Measurements from ENCODE around the gene XRCC5.
A peak's percentile ranks its signal among the peaks of the same experiment; 100 is the strongest.

Gene XRCC5

DNA sequence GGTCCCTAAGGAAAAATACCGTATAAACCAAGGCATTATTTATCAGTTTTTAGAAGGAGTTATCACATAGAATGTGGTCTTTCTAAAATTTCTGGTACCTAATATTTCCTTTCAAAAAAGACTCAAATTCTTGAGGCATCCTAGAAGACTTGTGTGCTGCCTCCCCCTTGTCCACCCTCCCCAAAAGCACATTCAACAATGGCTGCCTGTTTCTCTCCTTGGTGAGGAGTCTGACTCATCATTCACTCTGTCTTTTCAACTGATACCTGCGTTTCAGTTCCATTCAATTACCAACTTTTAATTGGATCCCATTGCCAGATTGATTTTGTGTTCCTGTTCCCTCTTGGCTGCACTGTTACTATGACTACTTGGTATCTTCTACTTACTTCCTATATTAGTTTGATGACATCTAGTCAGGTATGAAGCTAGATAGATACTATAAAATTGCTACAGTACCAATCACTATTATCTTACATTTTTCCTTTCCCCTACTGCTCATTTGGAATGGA lies 72.9 kb downstream of the XRCC5 start:
- TF ChIP-seq CTCF (IDR thresholded peaks at IDR 0.05; ENCODE audit: insufficient read depth, low read depth, low read length, missing control alignments): no peak
- no peak overlapping the region for H3K4me3 ChIP-seq (ENCODE audit: low read depth, low read length)
- DNase-seq (ENCODE audit: low read depth): no peak

DNA sequence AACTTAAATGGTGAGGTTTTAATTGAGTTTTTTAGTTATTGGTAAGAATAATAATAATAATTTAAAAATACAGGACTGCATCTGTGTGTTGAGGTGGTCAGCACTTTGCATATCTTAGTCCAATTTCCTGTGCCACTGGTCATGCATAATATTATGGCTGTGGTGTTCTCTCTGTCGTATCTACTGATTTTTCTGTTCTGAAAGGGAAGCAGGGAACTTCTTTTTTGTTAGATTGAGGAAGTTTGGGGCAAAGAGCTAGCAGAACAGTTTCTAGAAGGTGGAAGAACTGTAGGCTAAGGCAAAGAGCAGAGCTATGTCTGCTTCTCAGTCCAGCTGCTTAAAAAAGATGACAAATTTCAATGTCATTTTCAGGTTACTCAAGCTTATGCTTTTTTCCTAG lies 74.3 kb downstream of the XRCC5 start:
- H3K4me3 ChIP-seq (ENCODE audit: low read depth, low read length): no peak overlapping the region
- TF ChIP-seq CTCF (IDR thresholded peaks at IDR 0.05; ENCODE audit: insufficient read depth, low read depth, low read length, missing control alignments): no peak
- peak; percentile 8 for DNase-seq (ENCODE audit: low read depth)

DNA sequence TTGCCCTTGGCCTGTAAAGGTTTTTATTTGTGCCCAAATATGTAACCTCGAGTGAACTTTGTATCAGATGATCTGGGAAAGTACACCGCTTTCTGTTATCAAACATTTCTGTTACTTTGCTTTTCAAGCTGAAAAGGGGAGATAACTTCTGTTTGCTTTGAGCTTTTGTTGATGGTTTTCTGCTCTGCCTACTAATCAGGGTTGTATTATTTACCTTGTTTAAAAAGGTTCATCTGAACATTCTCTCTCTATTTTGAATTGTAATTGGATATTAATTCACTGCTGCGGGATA lies 79.4 kb downstream of the XRCC5 start:
- no peak overlapping the region for H3K4me3 ChIP-seq (ENCODE audit: low read depth, low read length)
- no peak for DNase-seq (ENCODE audit: low read depth)
- no peak for TF ChIP-seq CTCF (IDR thresholded peaks at IDR 0.05; ENCODE audit: insufficient read depth, low read depth, low read length, missing control alignments)

DNA sequence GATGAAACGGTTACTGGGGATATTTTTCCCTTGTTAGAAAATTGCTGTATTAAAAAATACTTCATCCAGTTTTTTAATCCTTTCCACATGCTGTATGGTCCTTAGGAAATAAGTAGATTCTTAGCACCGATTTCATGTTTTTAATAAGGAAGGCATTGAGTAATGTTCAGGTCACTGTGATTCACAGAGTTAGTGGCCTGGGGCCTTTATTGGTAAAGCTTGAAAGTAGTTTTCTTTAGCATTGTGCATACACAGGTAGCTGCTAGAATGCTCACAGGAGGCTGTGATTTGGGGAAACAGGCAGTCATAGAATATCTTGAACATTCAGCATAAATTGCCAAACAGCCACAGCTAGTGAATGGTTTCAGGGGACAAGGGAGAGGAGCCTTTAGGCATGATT lies 79.8 kb downstream of the XRCC5 start:
- no peak overlapping the region for H3K4me3 ChIP-seq (ENCODE audit: low read depth, low read length)

DNA sequence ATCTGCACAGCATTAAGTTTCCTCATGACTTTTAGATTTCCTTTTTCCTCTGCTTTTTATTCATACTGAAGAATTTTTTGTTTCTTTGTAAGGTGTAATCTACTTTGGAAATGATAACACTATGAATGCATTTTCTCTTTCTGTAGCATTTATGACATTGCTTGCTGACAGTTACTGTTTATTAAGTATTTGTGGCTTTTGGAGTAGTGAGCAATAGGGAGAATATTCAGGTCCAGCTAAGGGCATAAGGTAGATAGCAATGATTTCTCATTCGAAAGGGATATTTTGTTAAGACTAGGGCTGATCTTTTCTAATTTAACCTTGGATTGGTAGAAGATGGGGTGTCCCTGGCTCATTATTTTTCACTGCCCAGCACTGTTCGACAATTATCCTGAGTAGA lies 80.3 kb downstream of the XRCC5 start:
- H3K4me3 ChIP-seq (ENCODE audit: low read depth, low read length): no peak overlapping the region
- DNase-seq (ENCODE audit: low read depth): no peak
- no peak for TF ChIP-seq CTCF (IDR thresholded peaks at IDR 0.05; ENCODE audit: insufficient read depth, low read depth, low read length, missing control alignments)

More for the DNA sequence above, 79.8 kb downstream of the XRCC5 start:
- TF ChIP-seq CTCF (IDR thresholded peaks at IDR 0.05; ENCODE audit: insufficient read depth, low read depth, low read length, missing control alignments): no peak
- DNase-seq (ENCODE audit: low read depth): no peak

- no peak for TF ChIP-seq CTCF (IDR thresholded peaks at IDR 0.05; ENCODE audit: insufficient read depth, low read depth, low read length, missing control alignments)
- no peak overlapping the region for H3K4me3 ChIP-seq (ENCODE audit: low read depth, low read length)
- no peak for DNase-seq (ENCODE audit: low read depth)
These were observed 83.0 kb downstream of the XRCC5 start for GRCh38 chr2:216192181-216192580.

DNA sequence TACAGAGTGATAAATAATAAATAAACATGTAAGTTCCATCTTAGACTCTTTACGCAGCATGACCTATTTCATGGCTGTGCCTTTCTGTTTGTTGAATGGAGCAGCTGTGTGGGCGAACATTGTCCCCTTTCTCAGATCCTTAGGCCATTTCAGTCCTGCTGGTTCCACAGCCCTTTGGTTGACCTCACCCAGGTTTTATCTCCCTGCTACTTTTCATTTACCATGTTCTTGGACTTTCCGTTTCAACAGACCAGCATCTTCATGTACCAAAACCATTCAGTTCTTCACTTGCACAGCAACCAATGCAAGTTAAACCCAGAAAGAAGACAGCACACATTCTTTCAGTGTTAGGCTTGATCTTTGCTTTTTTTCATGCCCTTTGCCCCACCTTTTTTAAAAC lies 83.8 kb downstream of the XRCC5 start:
- no peak overlapping the region for H3K4me3 ChIP-seq (ENCODE audit: low read depth, low read length)
- TF ChIP-seq CTCF (IDR thresholded peaks at IDR 0.05; ENCODE audit: insufficient read depth, low read depth, low read length, missing control alignments): no peak
- DNase-seq (ENCODE audit: low read depth): no peak

Measured in GM12865 (cell line).